NT2/D1 (cell line): ENCODE results near the gene ZNF880.

Experiments
- YY1 ChIP-seq: IDR thresholded peaks from 2 replicates; pipeline ENCODE4 v1.6.1; 2011; ENCODE audit not compliant: insufficient read length, insufficient read depth
- ZNF274 ChIP-seq: IDR thresholded peaks from 2 replicates; pipeline ENCODE4 v1.6.1; 2011; ENCODE audit warnings: mild to moderate bottlenecking, low read depth, low read length

DNA sequence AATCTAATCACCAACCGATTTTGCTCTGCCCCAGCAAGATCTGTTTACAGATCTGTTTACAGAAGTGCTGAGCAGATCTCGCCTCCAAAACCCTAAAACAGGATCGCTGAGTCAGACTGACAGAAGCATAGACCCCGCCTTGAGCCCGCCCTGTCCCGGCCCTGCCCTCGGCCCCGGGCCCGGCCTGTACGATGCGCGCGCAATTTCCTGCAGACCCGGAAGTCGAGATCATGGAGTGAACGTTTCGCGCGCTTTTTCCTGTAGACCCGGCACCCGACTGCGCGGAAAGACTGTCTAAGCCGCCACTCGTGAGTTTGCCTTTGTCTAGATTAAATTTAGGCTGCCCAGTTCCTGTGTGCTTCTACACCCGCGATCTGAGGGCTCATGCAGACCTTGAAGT lies 59.2 kb downstream of the ZNF880 start, which contains the start of gene ZNF534:
- no peak for TF ChIP-seq YY1
- TF ChIP-seq ZNF274 = no peak
